Stimulated activated CD4-positive, alpha-beta T cell treated with anti-CD3 and anti-CD28 coated beads, Interleukin-15, amount 100 ng/mL, for 24 hours (primary cell): ENCODE measurements around the gene PET100.

Source experiments
- DNase-seq: peaks from one replicate; pipeline ENCODE4 v3.0.0-alpha.2; 2020

Gene PET100

GRCh38 chr19:7654401-7654800 lies 24.8 kb downstream of the PET100 start:
- no peak for DNase-seq

DNA sequence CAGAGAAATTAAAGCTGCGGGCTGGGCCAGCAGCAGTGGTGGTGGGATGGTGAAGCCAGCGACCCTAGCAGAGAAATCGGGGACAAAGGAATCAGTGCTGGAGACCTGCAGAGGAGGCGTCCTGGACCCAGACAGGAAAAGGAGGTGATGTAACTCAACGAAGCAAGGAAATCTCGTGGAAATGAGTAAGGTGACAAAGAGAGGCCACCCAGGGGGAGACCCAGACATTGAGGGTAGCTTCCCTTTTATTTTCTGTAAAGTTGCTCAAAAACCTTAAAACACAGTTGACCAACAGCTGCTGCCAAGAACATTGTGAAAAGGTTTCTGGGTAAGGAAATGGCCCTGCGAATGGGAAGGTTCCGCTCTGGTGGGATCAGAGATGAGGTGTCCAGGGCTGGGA lies 26.0 kb downstream of the PET100 start:
- no peak for DNase-seq

- peak; percentile 57 for DNase-seq
Measured at GRCh38 chr19:7657131-7657751, 27.6 kb downstream of the PET100 start.

GRCh38 chr19:7658219-7658686 lies 28.7 kb downstream of the PET100 start:
- peak; percentile 60 for DNase-seq

DNA sequence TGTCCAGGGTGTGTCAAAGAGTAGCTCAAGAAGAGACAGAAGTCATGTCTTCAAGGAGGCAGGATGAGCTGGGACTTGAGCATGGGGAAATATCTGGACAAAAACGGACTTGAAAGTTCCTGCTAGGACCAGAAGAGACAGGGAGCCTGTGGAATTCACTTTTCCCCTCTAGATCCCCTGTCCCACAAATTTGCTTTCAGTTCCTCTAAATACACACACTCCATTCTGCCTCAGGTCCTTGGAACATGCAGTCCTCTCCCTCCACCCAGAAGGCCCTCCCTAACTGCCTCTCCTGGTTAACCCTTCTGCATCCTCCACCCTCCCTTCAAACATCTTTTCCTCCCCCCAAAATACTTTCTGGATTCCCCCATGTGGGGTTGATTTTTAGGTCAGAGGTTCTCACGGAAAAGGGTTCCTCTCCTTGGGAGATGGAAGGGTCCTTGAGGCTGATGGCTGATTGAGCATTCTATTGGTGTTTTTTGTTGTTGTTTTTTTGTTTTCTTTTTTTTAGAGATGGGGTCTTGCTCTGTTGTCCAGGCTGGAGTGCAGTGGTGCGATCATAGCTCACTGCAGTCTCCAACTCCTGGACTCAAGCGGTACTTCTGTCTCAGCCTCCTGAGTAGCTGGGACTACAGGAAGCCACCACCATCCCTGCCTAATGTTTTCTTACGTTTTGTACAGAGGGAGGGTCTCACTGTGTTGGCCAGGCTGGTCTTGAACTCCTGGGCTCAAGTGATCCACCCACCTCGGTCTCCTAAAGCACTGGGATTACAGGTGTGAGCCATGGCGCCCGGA lies 32.3 kb downstream of the PET100 start:
- no peak for DNase-seq

GRCh38 chr19:7662657-7663056 lies 33.1 kb downstream of the PET100 start:
- DNase-seq: no peak

DNA sequence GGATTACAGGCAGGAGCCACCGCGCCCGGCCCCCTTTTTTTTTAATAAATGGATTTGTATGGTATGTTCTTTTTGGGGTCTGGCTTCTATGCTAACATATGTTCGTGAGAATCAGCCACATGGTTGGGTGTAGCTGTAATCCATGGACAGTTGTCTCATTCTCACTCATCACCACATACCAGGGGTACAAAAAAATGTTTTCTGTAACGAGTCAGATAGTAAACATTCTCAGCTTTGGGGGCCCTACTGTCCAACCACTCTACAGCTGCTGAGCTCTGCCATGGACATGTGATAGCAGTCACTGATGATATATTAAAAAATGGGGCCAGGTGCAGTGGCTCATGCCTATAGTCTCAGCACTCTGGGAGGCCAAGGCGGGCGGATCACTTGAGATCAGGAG lies 34.1 kb downstream of the PET100 start:
- DNase-seq: no peak

GRCh38 chr19:7665076-7665475 lies 35.5 kb downstream of the PET100 start:
- no peak for DNase-seq

- no peak for DNase-seq
Measured at GRCh38 chr19:7668842-7669241, 39.2 kb downstream of the PET100 start, which contains the start of gene RETN. RETN (plus strand) TSS chr19:7669049; CDS start chr19:7669327, 278 bp downstream.

DNA sequence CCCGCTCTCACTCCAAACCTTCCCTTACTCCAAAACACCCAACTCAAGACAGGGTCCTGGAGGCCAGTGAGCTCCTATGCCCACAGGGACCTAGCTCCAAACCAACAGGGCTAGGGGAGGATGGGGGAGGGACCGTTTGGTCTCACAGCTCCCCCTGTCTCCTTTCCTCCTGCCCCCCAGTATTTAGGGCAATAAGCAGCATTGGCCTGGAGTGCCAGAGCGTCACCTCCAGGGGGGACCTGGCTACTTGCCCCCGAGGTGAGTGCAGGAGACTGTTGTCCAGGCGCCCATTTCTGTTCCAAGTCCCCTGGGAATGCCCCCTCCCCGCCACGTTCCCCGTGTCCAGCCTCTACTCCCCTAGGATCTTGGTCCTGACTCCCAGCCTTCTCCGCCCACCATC lies 40.0 kb downstream of the PET100 start:
- DNase-seq: no peak

GRCh38 chr19:7670150-7670783 lies 40.7 kb downstream of the PET100 start:
- DNase-seq: peak; percentile 46

DNA sequence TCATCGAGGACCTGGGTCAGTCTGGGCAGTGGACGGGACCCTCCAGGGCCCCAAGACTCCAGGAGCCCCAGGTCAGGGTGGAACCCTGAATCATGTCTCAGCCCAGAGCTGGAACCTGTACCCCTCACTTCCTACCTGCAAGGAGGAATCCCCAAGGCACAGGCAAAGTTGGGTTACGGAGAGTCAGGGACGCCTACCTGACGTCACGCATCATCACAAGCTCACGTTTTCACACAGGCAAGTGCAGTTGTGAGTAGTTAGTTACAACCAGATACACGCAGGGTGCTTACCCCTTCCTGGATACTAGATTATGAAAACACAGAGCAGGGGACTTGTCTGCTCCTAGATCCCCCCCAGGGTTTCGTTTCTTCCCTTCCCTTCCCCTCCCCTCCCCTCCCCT lies 41.2 kb downstream of the PET100 start:
- DNase-seq: no peak

GRCh38 chr19:7672522-7672921 lies 42.9 kb downstream of the PET100 start:
- no peak for DNase-seq

DNA sequence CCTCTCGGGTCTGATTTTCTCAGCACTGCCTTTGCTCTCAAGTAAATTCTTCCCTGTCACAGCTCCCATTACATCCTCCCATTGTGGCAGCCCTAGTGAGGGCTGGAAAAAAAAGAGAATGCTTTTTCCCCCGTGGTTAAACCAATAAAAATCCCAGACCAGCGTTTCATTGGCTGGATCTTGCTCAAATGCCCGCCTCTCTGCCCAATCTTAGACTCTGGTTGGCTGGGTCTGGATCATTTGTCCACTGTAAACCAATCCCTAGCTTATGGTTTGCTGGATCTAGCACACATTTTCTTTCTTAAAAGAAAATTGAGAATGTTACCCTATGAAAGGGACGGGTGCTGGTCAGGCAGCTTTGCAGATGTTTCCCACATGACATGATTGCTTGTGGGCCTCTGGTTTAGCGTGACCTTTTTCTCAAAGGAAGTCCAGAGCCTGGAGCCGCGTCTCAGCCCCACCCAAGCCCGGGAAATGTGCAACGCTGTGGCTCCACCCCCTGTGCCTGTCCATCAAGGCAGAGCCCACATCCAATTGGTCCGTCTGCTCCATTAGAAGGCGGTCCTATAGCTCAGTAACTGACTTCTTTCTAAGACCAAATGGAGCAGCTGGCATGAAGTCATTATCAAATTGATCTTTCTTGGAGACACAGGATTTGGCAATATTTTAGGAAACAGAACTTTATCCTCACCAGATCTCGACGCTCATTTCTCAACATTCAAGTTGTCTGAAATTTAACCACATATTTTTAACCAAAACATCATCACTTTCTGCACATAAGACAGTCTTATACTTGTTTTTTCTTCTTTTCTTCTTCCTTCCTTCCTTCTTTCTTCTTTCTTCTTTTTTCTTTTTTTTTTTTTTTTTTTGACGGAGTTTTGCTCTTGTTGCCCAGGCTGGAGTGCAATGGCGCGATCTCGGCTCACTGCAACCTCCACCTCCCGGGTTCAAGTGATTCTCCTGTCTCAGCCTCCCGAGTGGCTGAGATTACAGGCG lies 44.7 kb downstream of the PET100 start:
- DNase-seq: peak; percentile 63

GRCh38 chr19:7676376-7676775 lies 46.8 kb downstream of the PET100 start:
- no peak for DNase-seq

- DNase-seq: no peak
Measured at GRCh38 chr19:7676854-7677253, 47.3 kb downstream of the PET100 start, which contains the start of gene MCEMP1. MCEMP1 (plus strand) TSS chr19:7677090; CDS start chr19:7677121, 31 bp downstream.

GRCh38 chr19:7677669-7678311 lies 48.2 kb downstream of the PET100 start:
- DNase-seq: no peak

- DNase-seq: peak; percentile 77
Measured at GRCh38 chr19:7678971-7679751, 49.6 kb downstream of the PET100 start.

GRCh38 chr19:7679771-7680605 lies 50.4 kb downstream of the PET100 start:
- DNase-seq: no peak
